ENCODE measurements around the gene LOXL1. TPM values are rescaled to one million over a fixed set of nuclear protein-coding genes. Genes with fewer than 3 reads are reported as not detected.

Gene LOXL1
- total and polyA plus RNA-seq, 3 donors from 2014 or later = 13.9 to 56.8 (median 14.9) TPM

- H3K4me3 ChIP-seq = no peak overlapping the region
- no peaks in the 10 kb centered on the region for H3K36me3 ChIP-seq (ENCODE audit: low read depth, missing control alignments)
- TF ChIP-seq POLR2A (IDR thresholded peaks at IDR 0.05) = no peak
- TF ChIP-seq, protein P1, sequence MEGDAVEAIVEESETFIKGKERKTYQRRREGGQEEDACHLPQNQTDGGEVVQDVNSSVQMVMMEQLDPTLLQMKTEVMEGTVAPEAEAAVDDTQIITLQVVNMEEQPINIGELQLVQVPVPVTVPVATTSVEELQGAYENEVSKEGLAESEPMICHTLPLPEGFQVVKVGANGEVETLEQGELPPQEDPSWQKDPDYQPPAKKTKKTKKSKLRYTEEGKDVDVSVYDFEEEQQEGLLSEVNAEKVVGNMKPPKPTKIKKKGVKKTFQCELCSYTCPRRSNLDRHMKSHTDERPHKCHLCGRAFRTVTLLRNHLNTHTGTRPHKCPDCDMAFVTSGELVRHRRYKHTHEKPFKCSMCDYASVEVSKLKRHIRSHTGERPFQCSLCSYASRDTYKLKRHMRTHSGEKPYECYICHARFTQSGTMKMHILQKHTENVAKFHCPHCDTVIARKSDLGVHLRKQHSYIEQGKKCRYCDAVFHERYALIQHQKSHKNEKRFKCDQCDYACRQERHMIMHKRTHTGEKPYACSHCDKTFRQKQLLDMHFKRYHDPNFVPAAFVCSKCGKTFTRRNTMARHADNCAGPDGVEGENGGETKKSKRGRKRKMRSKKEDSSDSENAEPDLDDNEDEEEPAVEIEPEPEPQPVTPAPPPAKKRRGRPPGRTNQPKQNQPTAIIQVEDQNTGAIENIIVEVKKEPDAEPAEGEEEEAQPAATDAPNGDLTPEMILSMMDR (IDR thresholded peaks at IDR 0.05) = no peak
- H3K27me3 ChIP-seq = no peaks in the 10 kb centered on the region
- H3K4me1 ChIP-seq = peaks cover 3% of the 10 kb centered on the region
- intact Hi-C loops (cut with DNase I; ENCODE audit: low total_unique reads) = no loop called here
- no peak overlapping the region for H3K27ac ChIP-seq
- no peaks in the 10 kb centered on the region for H3K9me3 ChIP-seq
- 91 to 94% methylated on average over 7 of the region's 7 CpGs for WGBS, 2 donors
- no peak for DNase-seq
These were observed 8.0 kb downstream of the LOXL1 start for GRCh38 chr15:73934281-73934680.

GRCh38 chr15:73935547-73935946 is 9.3 kb downstream of the LOXL1 start:
- Histone ChIP-seq H3K4me3 (no peak overlapping the region), H3K27me3 (no peaks in the 10 kb centered on the region), H3K9me3 (no peaks in the 10 kb centered on the region), H3K27ac (no peak overlapping the region), H3K36me3 (ENCODE audit: low read depth, missing control alignments) (no peaks in the 10 kb centered on the region), H3K4me1 (peaks cover 5% of the 10 kb centered on the region)
- DNase-seq = no peak
- intact Hi-C loops (cut with DNase I; ENCODE audit: low total_unique reads) = no loop called here
- no peak for TF ChIP-seq POLR2A (IDR thresholded peaks at IDR 0.05)
- TF ChIP-seq, protein P1 (IDR thresholded peaks at IDR 0.05) = no peak
- 64% methylated on average over 4 of the region's 4 CpGs; no CpG with 5 or more reads in 1 of the 2 donors for WGBS, 2 donors

- WGBS, 2 donors = 63 to 78% methylated on average over 5 of the region's 5 CpGs
- TF ChIP-seq POLR2A (IDR thresholded peaks at IDR 0.05) = no peak
- TF ChIP-seq, protein P1 (IDR thresholded peaks at IDR 0.05) = no peak
- Histone ChIP-seq H3K27me3 (no peaks in the 10 kb centered on the region), H3K4me3 (no peak overlapping the region), H3K27ac (no peak overlapping the region), H3K9me3 (no peaks in the 10 kb centered on the region), H3K36me3 (ENCODE audit: low read depth, missing control alignments) (no peaks in the 10 kb centered on the region), H3K4me1 (peaks cover 9% of the 10 kb centered on the region)
- intact Hi-C loops (cut with DNase I; ENCODE audit: low total_unique reads) = no loop called here
- no peak for DNase-seq
These were observed 9.9 kb downstream of the LOXL1 start for GRCh38 chr15:73936181-73936580.

GRCh38 chr15:73936588-73937290 is 10.5 kb downstream of the LOXL1 start:
- TF ChIP-seq POLR2A (IDR thresholded peaks at IDR 0.05) = no peak
- TF ChIP-seq, protein P1 (IDR thresholded peaks at IDR 0.05) = no peak
- no peaks in the 10 kb centered on the region for H3K36me3 ChIP-seq (ENCODE audit: low read depth, missing control alignments)
- H3K27me3 ChIP-seq = no peaks in the 10 kb centered on the region
- intact Hi-C loops (cut with DNase I; ENCODE audit: low total_unique reads) = no loop called here
- no peak overlapping the region for H3K27ac ChIP-seq
- no peak overlapping the region for H3K4me3 ChIP-seq
- no peak for DNase-seq
- H3K4me1 ChIP-seq = peaks cover 9% of the 10 kb centered on the region
- no peaks in the 10 kb centered on the region for H3K9me3 ChIP-seq
- WGBS, 2 donors = 73 to 82% methylated on average over 11 to 12 of the region's 12 CpGs

DNA sequence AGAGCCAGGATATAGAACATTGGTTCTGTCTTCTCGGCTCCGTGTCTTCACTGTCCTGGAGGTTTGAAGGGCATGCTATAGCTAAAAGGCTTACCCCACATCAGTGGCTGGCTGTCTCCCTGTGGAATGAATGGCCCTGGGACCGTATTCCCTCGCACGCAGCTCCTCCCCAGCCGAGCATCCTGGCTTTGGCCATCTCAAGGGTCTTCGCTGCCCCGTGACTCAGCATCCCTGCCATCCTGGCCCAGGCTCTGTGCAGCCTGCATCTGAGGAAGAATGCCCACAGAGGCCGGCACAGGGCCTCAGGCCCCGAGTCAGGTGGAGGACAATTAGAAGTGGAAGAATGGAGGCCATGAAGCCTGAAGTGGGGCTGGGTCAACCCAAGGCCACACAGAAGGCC is 11.0 kb downstream of the LOXL1 start:
- Histone ChIP-seq H3K4me3 (no peak overlapping the region), H3K27me3 (no peaks in the 10 kb centered on the region), H3K4me1 (peaks cover 9% of the 10 kb centered on the region), H3K27ac (no peak overlapping the region), H3K9me3 (no peaks in the 10 kb centered on the region), H3K36me3 (ENCODE audit: low read depth, missing control alignments) (no peaks in the 10 kb centered on the region)
- no peak for TF ChIP-seq POLR2A (IDR thresholded peaks at IDR 0.05)
- TF ChIP-seq, protein P1 (IDR thresholded peaks at IDR 0.05) = no peak
- intact Hi-C loops (cut with DNase I; ENCODE audit: low total_unique reads) = no loop called here
- WGBS, 2 donors = 87 to 94% methylated on average over 9 of the region's 10 CpGs
- no peak for DNase-seq

All from testis (tissue), 3 donors.